ENCODE measurements around the gene CCP110. TPM values are rescaled to one million over a fixed set of nuclear protein-coding genes. Genes with fewer than 3 reads are reported as not detected.

The CCP110 gene
- total RNA-seq, 3 donors from 2014 or later (not counting 1 experiment from before 2014, with no cell fraction given), result 14.1 to 18.0 (median 17.5) TPM

DNA sequence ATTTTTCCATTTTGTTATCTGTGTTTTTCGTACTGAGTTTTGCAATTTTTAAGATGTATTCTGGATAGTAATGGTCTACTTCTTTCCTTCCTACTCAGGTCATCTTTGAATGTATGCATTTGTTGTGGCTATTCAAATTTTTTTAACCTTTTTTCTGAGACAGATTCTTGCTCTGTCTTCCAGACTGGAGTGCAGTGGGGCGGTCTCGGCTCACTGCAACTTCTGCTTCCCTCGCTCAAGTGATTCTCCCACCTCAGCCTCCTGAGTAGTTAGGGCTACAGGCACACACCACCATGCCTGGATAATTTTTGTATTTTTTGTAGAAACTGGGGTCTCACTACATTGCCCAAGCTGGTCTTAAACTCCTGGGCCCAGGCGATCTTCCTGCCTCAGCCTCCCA, 65.4 kb downstream of the CCP110 start:
- 88% methylated on average over 4 of the region's 5 CpGs for WGBS (ENCODE audit: insufficient coverage)

DNA sequence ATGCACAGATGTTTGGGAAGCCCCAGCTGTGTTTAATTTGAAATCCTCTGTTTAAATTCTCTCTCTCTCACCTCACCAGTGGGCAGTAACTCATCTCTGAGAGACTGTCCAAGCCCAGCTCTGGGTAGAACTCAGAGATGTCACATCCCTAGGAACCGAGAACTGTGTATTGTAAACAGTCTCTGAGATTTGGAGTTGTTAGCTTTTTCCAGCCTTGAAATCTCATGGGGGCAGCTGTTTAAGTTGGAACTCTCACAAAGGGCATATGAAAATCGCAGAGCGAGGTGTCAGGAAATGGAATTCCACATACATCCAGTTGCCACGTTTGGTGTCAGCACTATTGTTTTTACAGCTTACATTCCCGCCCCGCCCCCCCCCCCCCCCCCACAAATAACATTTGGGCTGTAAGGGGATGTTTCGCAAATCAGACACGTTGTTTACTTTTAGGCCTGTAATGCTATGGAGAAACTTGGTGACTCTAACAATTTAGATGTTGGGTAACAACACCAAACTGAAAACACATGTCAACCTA, 66.1 kb downstream of the CCP110 start:
- Histone ChIP-seq H3K27ac (ENCODE audit: low read length) (no peak overlapping the region), H3K27me3 (ENCODE audit: control insufficient read depth, insufficient read depth, low read length) (no peaks in the 10 kb centered on the region), H3K9me3 (ENCODE audit: control insufficient read depth, insufficient read depth, low read length) (no peaks in the 10 kb centered on the region), H3K4me1 (ENCODE audit: control insufficient read depth, insufficient read depth, low read length) (no peaks in the 10 kb centered on the region), H3K4me3 (ENCODE audit: low read length) (no peak overlapping the region), H3K36me3 (ENCODE audit: control insufficient read depth, insufficient read depth, low read length) (peaks cover 30% of the 10 kb centered on the region)
- Mint-ChIP-seq H3K4me1 (no peaks in the 10 kb centered on the region), H3K4me3 (no peak overlapping the region), H3K9me3 (no peaks in the 10 kb centered on the region), H3K36me3 (no peaks in the 10 kb centered on the region), H3K27me3 (ENCODE audit: low read depth in 2 of 2) (no peaks in the 10 kb centered on the region), H3K27ac (no peak overlapping the region)
- ATAC-seq (no peak), DNase-seq (no peak)
- TF ChIP-seq, protein P1, sequence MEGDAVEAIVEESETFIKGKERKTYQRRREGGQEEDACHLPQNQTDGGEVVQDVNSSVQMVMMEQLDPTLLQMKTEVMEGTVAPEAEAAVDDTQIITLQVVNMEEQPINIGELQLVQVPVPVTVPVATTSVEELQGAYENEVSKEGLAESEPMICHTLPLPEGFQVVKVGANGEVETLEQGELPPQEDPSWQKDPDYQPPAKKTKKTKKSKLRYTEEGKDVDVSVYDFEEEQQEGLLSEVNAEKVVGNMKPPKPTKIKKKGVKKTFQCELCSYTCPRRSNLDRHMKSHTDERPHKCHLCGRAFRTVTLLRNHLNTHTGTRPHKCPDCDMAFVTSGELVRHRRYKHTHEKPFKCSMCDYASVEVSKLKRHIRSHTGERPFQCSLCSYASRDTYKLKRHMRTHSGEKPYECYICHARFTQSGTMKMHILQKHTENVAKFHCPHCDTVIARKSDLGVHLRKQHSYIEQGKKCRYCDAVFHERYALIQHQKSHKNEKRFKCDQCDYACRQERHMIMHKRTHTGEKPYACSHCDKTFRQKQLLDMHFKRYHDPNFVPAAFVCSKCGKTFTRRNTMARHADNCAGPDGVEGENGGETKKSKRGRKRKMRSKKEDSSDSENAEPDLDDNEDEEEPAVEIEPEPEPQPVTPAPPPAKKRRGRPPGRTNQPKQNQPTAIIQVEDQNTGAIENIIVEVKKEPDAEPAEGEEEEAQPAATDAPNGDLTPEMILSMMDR (IDR thresholded peaks at IDR 0.05), result no peak
- intact Hi-C loops (cut with micrococcal nuclease), result loop anchor here (10.0 kb wide), 1 partner anchor 65 kb away; no protein-coding TSS in a partner anchor
- 94% methylated on average over 3 of the region's 8 CpGs for WGBS (ENCODE audit: insufficient coverage)

More for the DNA sequence above, 65.4 kb downstream of the CCP110 start:
- ATAC-seq (no peak), DNase-seq (no peak)
- peaks cover 28% of the 10 kb centered on the region for H3K36me3 ChIP-seq (ENCODE audit: control insufficient read depth, insufficient read depth, low read length)
- Mint-ChIP-seq H3K9me3 (no peaks in the 10 kb centered on the region), H3K36me3 (no peaks in the 10 kb centered on the region), H3K27ac (no peak overlapping the region), H3K4me1 (no peaks in the 10 kb centered on the region), H3K27me3 (ENCODE audit: low read depth in 2 of 2) (no peaks in the 10 kb centered on the region), H3K4me3 (no peak overlapping the region)
- intact Hi-C loops (cut with micrococcal nuclease), result no loop called here
- H3K4me3 ChIP-seq (ENCODE audit: low read length), result no peak overlapping the region
- H3K9me3 ChIP-seq (ENCODE audit: control insufficient read depth, insufficient read depth, low read length), result no peaks in the 10 kb centered on the region
- no peak overlapping the region for H3K27ac ChIP-seq (ENCODE audit: low read length)
- TF ChIP-seq, protein P1 (IDR thresholded peaks at IDR 0.05), result no peak
- no peaks in the 10 kb centered on the region for H3K4me1 ChIP-seq (ENCODE audit: control insufficient read depth, insufficient read depth, low read length)
- H3K27me3 ChIP-seq (ENCODE audit: control insufficient read depth, insufficient read depth, low read length), result no peaks in the 10 kb centered on the region

DNA sequence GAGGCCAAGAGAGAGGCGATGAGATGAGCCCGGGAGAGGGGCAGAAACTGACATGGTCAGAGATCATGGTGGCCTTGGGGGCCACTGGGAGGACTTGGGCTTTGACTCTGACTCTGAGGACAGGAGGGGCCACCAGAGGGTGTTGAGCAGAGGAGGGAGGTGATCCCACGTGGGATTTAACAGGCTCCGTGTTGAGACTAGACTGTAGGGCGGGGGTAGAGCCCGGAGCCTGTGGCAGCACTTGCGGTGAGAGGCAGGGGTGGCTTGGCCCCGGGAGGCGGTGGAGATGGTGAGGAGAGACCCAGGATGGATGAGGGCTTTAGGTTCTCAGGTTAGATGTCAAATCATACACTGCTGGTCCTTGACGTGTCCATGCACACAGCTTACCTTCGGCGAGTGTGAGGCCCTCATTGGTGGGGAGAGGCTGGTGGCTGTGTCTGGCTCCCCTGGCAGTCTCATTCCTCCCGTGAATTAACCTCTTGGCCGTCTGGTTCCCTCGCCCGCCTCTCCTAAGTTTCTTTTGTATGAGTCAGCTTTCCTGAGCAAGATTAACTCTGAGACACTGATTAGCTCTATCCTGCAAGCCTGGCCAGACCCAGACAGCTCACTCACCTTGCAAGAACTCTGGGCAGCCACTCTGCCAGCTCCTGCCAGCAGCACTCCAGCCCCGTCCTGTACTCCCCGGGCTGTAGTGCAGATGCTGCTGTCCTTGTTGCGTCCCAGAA, 71.5 kb downstream of the CCP110 start:
- Mint-ChIP-seq H3K9me3 (no peaks in the 10 kb centered on the region), H3K4me1 (peaks cover 0 to 10% of the 10 kb centered on the region in 2 donors), H3K27me3 (ENCODE audit: low read depth in 2 of 2) (no peaks in the 10 kb centered on the region), H3K36me3 (no peaks in the 10 kb centered on the region), H3K27ac (no peak overlapping the region), H3K4me3 (no peak overlapping the region)
- Histone ChIP-seq H3K9me3 (ENCODE audit: control insufficient read depth, insufficient read depth, low read length) (no peaks in the 10 kb centered on the region), H3K27me3 (ENCODE audit: control insufficient read depth, insufficient read depth, low read length) (no peaks in the 10 kb centered on the region), H3K27ac (ENCODE audit: low read length) (no peak overlapping the region), H3K4me3 (ENCODE audit: low read length) (no peak overlapping the region), H3K36me3 (ENCODE audit: control insufficient read depth, insufficient read depth, low read length) (peaks cover 32% of the 10 kb centered on the region), H3K4me1 (ENCODE audit: control insufficient read depth, insufficient read depth, low read length) (no peaks in the 10 kb centered on the region)
- ATAC-seq (no peak), DNase-seq (no peak)
- TF ChIP-seq, protein P1 (IDR thresholded peaks at IDR 0.05), result no peak
- WGBS (ENCODE audit: insufficient coverage), result 95% methylated on average over 19 of the region's 19 CpGs
- intact Hi-C loops (cut with micrococcal nuclease), result loop anchor here (10.0 kb wide), 1 partner anchor 60 kb away; no protein-coding TSS in a partner anchor

Data from natural killer cell (primary cell).